OCI-LY7 (cell line): ENCODE results near the gene PRSS50.

Source experiments
- EZH2phosphoT487 ChIP-seq: fragments of 200-600 bp; sonication (generic); IDR thresholded peaks from 2 replicates; pipeline ENCODE4 v1.6.1; 2018; ENCODE audit warnings: low read depth, borderline replicate concordance, mild to moderate bottlenecking, mixed run types, antibody characterized with exemption, low read length, moderate library complexity, mixed read lengths
- TF ChIP-seq, protein P1 (sequence below): fragments of 200-600 bp; sonication (generic); conservative IDR thresholded peaks from 2 replicates; pipeline ENCODE4 v1.5.1; 2014; ENCODE audit warnings: mild to moderate bottlenecking, antibody characterized with exemption, low read length, moderate library complexity, mixed read lengths

- TF ChIP-seq, protein P1, sequence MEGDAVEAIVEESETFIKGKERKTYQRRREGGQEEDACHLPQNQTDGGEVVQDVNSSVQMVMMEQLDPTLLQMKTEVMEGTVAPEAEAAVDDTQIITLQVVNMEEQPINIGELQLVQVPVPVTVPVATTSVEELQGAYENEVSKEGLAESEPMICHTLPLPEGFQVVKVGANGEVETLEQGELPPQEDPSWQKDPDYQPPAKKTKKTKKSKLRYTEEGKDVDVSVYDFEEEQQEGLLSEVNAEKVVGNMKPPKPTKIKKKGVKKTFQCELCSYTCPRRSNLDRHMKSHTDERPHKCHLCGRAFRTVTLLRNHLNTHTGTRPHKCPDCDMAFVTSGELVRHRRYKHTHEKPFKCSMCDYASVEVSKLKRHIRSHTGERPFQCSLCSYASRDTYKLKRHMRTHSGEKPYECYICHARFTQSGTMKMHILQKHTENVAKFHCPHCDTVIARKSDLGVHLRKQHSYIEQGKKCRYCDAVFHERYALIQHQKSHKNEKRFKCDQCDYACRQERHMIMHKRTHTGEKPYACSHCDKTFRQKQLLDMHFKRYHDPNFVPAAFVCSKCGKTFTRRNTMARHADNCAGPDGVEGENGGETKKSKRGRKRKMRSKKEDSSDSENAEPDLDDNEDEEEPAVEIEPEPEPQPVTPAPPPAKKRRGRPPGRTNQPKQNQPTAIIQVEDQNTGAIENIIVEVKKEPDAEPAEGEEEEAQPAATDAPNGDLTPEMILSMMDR: no peak
- no peak for TF ChIP-seq EZH2phosphoT487
These were observed 4.8 kb upstream of the PRSS50 start for GRCh38 chr3:46722443-46722842.
